Body of pancreas (tissue), 4 donors: Measurements from ENCODE around the gene FRRS1. TPM values are rescaled to one million over a fixed set of nuclear protein-coding genes. Genes with fewer than 3 reads are reported as not detected.

Source experiments
- ATAC-seq: fragments of 150-250 bp; one replicate; pipeline ENCODE4 v1.9.1; 2016
- DNase-seq, 4 donors: peaks; one replicate each; pipeline ENCODE4 v3.0.0-alpha.2; 2019
- H3K27ac ChIP-seq, 4 donors: fragments of 200-600 bp; sonication (generic); 1 replicate in 3 of 4; 2 replicates in 1 of 4; pipeline versions ENCODE4 v1.5.1 to v1.6.1; 2016 to 2019; ENCODE audit warnings: mild to moderate bottlenecking in 1 of 4, mixed read lengths in 1 of 4, moderate library complexity in 1 of 4
- H3K27me3 ChIP-seq, 2 donors: fragments of 200-600 bp; sonication (generic); one replicate each; pipeline ENCODE4 v1.6.0; 2016; ENCODE audit warnings: mild to moderate bottlenecking in 1 of 2
- H3K36me3 ChIP-seq, 2 donors: fragments of 200-600 bp; sonication (generic); replicated peaks in 1 of 2; 2 replicates each; pipeline ENCODE4 v1.5.1; 2016; ENCODE audit warnings: low read depth in 2 of 2; ENCODE audit not compliant: insufficient read depth in 1 of 2
- H3K4me1 ChIP-seq: fragments of 200-600 bp; sonication (generic); one replicate; pipeline ENCODE4 v1.6.0; 2016
- H3K4me3 ChIP-seq, 2 donors: fragments of 200-600 bp; sonication (generic); 1 replicate in 1 of 2; 2 replicates in 1 of 2; pipeline ENCODE4 v1.5.1; 2016 to 2019
- H3K9me3 ChIP-seq, 3 donors: fragments of 200-600 bp; sonication (generic); 1 replicate in 2 of 3; 2 replicates in 1 of 3; pipeline ENCODE4 v1.5.1; 2016
- POLR2A ChIP-seq, 3 donors: fragments of 450-650 bp; IDR thresholded peaks; one replicate each; pipeline ENCODE4 v1.6.1; 2016; ENCODE audit warnings: antibody characterized with exemption in 3 of 3, mild to moderate bottlenecking in 2 of 3
- WGBS, 2 donors: methylation state at CpG; one replicate each; pipeline ENCODE4 v1.1.5; 2017; 5-methylcytosine and 5-hydroxymethylcytosine counted together
- intact Hi-C: fragments of 100-400 bp; cut with DNase I; formaldehyde crosslinking; loops from one replicate; pipeline ENCODE4 v1.15.1; 2023
- total RNA-seq, 2 donors: library from RNA; depleted of rRNA; stranded (reverse); fragments of >200 nt; gene quantifications; one replicate each; pipeline ENCODE4 v1.1.0, GENCODE V29; 2016
- TF ChIP-seq, protein P1 (sequence below), 7 experiments: fragments of 450-650 bp in 4 of 7; fragments of 200-600 bp in 3 of 7; sonication (generic) in 3 of 7; IDR thresholded peaks; one replicate each; pipeline ENCODE4 v1.5.1; 2016 to 2019; ENCODE audit warnings: antibody characterized with exemption in 7 of 7

The FRRS1 gene
- total RNA-seq, 2 donors from 2014 or later: 2.0 to 2.3 TPM

DNA sequence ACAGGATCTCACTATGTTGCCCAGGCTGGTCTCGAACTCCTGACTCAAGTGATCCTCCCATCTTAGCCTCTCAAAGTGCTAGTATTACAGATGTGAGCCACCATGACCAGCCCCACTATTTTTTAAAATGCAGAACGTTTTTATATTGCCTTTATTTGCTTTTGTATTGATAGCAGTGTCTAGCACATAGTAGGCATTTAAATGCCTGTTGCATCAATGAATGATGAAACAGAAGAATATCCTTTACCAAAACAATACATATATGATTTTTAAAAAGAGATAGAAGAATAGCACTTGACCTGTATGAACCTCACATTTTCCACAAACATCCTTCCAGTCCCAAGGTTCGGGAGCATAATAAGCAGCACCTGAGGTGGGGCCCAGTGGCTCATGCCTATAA is 16.5 kb upstream of the FRRS1 start:
- WGBS, 2 donors: 59 to 66% methylated on average over 3 of the region's 3 CpGs
- Histone ChIP-seq H3K27ac (no peak overlapping the region), H3K4me1 (no peaks in the 10 kb centered on the region), H3K36me3 (no peaks in the 10 kb centered on the region), H3K27me3 (no peaks in the 10 kb centered on the region), H3K9me3 (no peaks in the 10 kb centered on the region), H3K4me3 (no peak overlapping the region)
- TF ChIP-seq, protein P1, sequence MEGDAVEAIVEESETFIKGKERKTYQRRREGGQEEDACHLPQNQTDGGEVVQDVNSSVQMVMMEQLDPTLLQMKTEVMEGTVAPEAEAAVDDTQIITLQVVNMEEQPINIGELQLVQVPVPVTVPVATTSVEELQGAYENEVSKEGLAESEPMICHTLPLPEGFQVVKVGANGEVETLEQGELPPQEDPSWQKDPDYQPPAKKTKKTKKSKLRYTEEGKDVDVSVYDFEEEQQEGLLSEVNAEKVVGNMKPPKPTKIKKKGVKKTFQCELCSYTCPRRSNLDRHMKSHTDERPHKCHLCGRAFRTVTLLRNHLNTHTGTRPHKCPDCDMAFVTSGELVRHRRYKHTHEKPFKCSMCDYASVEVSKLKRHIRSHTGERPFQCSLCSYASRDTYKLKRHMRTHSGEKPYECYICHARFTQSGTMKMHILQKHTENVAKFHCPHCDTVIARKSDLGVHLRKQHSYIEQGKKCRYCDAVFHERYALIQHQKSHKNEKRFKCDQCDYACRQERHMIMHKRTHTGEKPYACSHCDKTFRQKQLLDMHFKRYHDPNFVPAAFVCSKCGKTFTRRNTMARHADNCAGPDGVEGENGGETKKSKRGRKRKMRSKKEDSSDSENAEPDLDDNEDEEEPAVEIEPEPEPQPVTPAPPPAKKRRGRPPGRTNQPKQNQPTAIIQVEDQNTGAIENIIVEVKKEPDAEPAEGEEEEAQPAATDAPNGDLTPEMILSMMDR (IDR thresholded peaks at IDR 0.05): no peak
- TF ChIP-seq POLR2A (IDR thresholded peaks at IDR 0.05): no peak
- intact Hi-C loops: no loop called here
- ATAC-seq (no peak), DNase-seq (no peak)

DNA sequence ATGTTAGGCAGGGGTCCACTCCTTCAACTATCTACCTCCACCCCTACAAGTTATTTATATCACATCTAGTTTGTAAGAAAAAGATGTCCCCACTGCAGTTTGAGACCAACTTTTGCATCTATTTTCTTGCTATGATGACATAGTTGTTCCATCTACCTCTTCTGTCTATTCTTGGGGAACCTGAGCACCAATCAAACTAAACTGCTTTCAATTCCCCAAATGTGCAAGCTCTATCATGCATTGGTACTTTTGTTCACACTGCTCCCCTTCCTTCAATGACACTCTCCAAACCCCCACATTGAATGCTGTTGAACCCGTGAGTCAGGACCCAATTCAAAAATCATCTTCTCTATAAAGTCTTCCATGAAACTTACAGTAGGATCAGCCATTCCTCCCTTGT is 16.0 kb upstream of the FRRS1 start:
- ATAC-seq (no peak), DNase-seq (no peak)
- Histone ChIP-seq H3K9me3 (no peaks in the 10 kb centered on the region), H3K27ac (no peak overlapping the region), H3K36me3 (no peaks in the 10 kb centered on the region), H3K4me3 (no peak overlapping the region), H3K4me1 (no peaks in the 10 kb centered on the region), H3K27me3 (no peaks in the 10 kb centered on the region)
- TF ChIP-seq POLR2A (IDR thresholded peaks at IDR 0.05): no peak
- TF ChIP-seq, protein P1 (IDR thresholded peaks at IDR 0.05): no peak
- 94 to 96% methylated on average over 1 of the region's 1 CpG for WGBS, 2 donors
- intact Hi-C loops: no loop called here

DNA sequence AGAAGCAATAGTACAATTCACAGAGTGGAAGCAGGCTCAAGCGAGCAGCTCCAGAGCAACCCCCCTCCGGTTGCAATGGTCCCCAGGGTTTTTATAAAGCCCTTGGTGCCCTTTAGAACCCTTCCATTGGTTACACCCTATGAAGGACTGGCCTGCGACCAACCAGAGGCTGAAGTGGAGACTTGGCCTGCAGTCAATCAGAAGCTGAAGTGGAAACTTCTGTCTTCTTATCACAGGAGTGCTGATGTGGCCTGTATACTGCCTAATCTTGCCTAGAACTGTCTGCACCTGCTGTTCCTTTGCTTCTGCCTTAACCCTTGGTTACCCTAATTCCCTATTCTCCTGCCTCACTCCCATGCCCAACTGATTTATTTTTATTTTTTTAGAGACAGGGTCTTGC is 15.4 kb upstream of the FRRS1 start:
- no peaks in the 10 kb centered on the region for H3K36me3 ChIP-seq
- WGBS, 2 donors: 50 to 57% methylated on average over 3 of the region's 3 CpGs
- H3K9me3 ChIP-seq: no peaks in the 10 kb centered on the region
- ATAC-seq: no peak
- DNase-seq: no peak
- no peak overlapping the region for H3K4me3 ChIP-seq
- intact Hi-C loops: no loop called here
- H3K27me3 ChIP-seq: no peaks in the 10 kb centered on the region
- H3K4me1 ChIP-seq: no peaks in the 10 kb centered on the region
- no peak for TF ChIP-seq POLR2A (IDR thresholded peaks at IDR 0.05)
- TF ChIP-seq, protein P1 (IDR thresholded peaks at IDR 0.05): no peak
- H3K27ac ChIP-seq: no peak overlapping the region

DNA sequence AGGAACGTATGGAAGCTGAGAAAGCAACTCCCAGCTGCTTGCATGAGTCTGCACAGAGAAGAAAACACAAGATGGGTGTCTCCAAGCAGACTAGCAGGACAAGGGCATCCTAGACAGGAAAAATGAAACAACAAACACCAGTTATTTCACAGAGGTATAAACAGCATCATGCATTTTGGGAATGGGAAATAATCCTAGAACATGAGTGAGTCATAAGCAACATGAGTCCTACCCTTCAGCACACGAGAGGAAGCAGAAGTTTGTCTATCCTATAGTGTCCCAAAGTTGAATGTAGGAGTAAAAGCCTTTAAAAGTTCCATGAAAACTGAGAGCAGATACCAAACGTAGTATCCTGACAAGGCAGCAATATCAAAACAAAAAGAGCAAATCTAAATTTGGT is 11.3 kb upstream of the FRRS1 start:
- intact Hi-C loops: no loop called here
- TF ChIP-seq POLR2A (IDR thresholded peaks at IDR 0.05): no peak
- WGBS, 2 donors: 57 to 63% methylated on average over 3 of the region's 3 CpGs
- ATAC-seq (no peak), DNase-seq (no peak)
- no peaks in the 10 kb centered on the region for H3K9me3 ChIP-seq
- no peak overlapping the region for H3K27ac ChIP-seq
- H3K36me3 ChIP-seq: no peaks in the 10 kb centered on the region
- no peaks in the 10 kb centered on the region for H3K27me3 ChIP-seq
- no peak overlapping the region for H3K4me3 ChIP-seq
- no peaks in the 10 kb centered on the region for H3K4me1 ChIP-seq

DNA sequence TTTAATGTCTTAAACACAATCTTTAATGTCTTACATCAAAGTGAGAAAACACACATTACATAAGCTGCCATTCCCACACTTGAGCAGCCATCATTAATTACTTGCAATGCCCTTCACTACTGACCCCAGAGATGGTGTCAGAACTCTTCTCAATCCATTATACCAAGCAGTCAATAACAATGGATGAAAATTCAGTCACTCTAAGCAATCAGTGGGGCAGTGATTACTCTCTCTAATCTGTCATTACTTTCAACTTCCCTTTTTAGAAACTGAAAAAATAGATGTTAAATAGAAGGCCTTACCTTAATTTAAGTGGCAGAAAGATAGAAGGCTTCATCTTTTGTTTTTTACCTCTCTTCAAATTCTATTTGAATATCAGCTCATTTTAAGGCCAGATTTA is 9.7 kb upstream of the FRRS1 start:
- intact Hi-C loops: no loop called here
- Histone ChIP-seq H3K9me3 (no peaks in the 10 kb centered on the region), H3K36me3 (no peaks in the 10 kb centered on the region), H3K4me1 (no peaks in the 10 kb centered on the region), H3K27ac (no peak overlapping the region), H3K4me3 (no peak overlapping the region), H3K27me3 (no peaks in the 10 kb centered on the region)
- DNase-seq (no peak), ATAC-seq (no peak)
- TF ChIP-seq, protein P1 (IDR thresholded peaks at IDR 0.05): no peak
- no peak for TF ChIP-seq POLR2A (IDR thresholded peaks at IDR 0.05)
